GM19240 (cell line): ENCODE results near the gene SIAH3.

Experiments
- DNase-seq: peaks from one replicate; pipeline ENCODE4 v3.0.0; 2011; ENCODE audit warnings: low spot score; ENCODE audit not compliant: insufficient read length

SIAH3 gene

DNA sequence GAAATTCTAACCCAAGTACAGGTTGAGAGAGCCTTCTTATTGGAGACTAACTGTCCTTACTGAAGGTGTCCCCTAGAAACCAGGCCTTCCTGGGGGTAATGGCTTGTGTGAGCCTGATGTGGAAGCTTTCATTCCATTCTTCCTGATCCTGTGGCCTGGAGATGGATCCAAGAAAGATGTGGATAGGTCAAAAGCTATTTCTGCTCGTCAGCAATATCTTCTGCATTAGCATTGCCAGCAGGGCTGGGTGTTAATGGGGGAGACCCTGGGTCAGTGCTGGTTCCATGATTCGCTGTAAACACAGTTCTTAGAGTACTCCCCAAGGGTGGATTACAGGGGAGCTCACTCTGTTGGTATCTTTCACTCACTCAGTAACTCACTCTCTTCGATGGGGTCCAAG, 106.6 kb downstream of the SIAH3 start:
- DNase-seq = no peak

DNA sequence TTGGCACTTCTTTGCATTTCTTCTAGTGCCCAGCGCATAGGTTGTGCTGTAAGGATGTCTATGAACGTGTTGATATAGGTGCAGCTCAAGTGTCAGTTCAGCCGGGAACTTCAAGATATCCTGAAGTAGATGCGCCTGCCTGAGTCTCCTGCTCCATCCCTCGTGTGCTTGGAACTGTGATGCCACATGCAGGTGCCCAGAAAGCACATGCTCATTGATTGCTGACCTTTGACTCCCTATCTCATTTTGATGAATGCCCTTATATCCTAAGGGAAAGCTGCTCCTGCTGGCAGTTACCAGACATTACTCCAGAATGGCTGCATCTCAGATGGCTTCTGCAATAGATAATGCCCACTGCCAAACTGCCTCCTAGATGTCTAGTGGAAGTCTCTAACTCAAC, 108.6 kb downstream of the SIAH3 start:
- no peak for DNase-seq

DNA sequence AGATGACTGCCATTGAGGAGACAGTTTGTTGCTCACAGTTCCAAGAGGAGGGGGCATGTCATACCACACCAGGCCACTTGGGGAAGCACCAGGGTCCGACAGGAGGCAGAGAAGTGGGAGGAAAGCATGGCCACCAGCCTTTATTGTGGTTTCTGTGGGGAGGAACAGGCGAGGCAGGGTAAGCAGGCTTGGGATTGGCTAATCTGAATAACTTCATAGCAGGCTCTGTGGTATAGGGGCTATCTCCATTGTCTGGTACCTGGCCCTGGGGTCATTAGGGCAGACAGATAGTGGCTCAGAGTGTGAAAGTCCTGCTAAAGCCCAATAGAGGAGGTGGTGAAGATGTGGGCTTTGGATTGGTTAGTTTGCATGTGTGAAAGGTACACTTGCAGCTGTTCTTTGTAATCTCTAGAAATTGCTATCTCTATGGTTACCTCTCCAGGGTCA, 114.0 kb downstream of the SIAH3 start:
- no peak for DNase-seq

- no peak for DNase-seq
These were observed 118.2 kb downstream of the SIAH3 start for GRCh38 chr13:45733361-45733760.

- no peak for DNase-seq
These were observed 118.6 kb downstream of the SIAH3 start for GRCh38 chr13:45732916-45733315.

GRCh38 chr13:45731455-45731854, 120.1 kb downstream of the SIAH3 start:
- no peak for DNase-seq

DNA sequence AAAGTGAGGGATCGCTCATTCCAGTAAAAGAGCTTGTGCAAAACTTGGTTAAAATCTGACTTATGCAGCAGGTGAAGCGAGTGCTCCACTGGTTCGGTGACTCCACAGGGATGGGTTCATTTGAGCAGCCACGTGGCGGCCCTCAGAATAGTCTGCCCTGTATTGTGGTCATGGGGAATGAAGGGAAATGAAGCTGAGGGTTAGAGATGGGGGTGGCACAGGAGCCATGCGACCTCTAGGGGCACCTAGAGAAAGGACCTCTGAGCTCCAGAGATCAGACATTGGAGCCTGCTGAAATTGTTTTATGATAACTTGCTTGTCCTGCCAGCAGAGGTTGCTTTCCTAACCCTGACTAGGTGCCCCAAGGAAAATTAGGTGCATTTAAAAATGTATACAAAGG, 122.8 kb downstream of the SIAH3 start:
- DNase-seq = peak; percentile 14
